HL-60 (cell line): ENCODE measurements around the gene SELENOP.

Source experiments
- POLR2AphosphoS5 ChIP-seq: IDR thresholded peaks from 2 replicates; pipeline ENCODE4 v1.6.1; 2012; ENCODE audit warnings: low read depth
- TF ChIP-seq, protein P1 (sequence below): IDR thresholded peaks from one replicate; pipeline ENCODE4 v1.5.1; 2011; ENCODE audit warnings: low read length, control low read depth, inconsistent platforms; ENCODE audit not compliant: insufficient read depth

DNA sequence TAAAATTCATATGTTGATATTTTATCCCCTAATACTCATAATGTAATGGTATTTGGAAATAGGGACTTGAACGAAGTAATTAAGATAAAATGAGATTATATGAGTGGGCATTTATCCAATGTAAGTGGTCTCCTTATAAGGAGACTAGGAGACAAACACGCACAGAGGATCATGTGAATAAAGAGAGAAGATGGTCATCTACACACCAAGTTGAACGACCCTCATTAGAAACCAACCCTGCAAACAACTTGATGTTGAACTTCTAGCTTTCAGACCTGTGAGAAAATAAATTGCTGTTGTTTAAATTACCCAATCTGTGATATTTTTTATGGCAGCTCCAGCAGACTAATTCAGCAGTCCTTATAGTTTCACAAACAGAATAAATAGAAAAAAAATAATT, 27.5 kb upstream of the SELENOP start:
- TF ChIP-seq, protein P1, sequence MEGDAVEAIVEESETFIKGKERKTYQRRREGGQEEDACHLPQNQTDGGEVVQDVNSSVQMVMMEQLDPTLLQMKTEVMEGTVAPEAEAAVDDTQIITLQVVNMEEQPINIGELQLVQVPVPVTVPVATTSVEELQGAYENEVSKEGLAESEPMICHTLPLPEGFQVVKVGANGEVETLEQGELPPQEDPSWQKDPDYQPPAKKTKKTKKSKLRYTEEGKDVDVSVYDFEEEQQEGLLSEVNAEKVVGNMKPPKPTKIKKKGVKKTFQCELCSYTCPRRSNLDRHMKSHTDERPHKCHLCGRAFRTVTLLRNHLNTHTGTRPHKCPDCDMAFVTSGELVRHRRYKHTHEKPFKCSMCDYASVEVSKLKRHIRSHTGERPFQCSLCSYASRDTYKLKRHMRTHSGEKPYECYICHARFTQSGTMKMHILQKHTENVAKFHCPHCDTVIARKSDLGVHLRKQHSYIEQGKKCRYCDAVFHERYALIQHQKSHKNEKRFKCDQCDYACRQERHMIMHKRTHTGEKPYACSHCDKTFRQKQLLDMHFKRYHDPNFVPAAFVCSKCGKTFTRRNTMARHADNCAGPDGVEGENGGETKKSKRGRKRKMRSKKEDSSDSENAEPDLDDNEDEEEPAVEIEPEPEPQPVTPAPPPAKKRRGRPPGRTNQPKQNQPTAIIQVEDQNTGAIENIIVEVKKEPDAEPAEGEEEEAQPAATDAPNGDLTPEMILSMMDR: no peak
- no peak for TF ChIP-seq POLR2AphosphoS5
